NCI-H226 (cell line): ENCODE measurements around the gene ATP6V0B.

Source experiments
- DNase-seq: peaks from one replicate; pipeline ENCODE4 v3.0.0-alpha.2; 2015

Gene ATP6V0B

DNA sequence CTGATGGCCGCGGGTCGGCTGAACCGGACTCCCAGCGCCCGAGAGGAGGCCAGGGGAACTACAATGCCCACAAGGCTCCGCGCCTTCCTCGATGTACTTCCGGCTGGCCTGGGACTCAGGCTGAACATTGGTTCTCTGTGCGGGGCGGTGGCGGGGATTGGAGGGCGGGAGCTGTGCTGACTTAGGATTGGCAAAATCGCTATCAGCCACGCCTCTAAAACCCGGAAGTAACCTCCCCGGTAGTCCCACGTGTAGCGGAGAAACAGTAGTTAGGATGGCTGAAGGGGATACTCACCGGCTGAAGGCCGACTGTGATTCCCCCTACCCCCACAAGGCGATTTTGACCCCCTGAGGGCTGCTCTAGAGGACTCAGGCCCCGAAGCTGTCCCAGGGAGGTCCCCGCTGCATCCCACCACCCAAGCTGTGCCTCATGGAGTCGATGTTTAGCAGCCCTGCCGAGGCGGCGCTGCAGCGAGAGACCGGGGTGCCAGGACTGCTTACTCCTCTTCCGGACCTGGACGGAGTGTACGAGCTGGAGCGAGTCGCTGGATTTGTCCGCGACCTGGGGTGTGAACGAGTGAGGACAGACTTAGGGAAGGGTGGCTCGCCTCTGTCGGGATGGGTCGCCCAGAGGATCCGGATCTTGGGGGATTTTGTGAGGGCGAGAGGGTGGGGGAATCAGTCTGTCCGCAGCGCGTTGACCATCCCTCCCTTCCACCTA lies 4.9 kb upstream of the ATP6V0B start, which contains the start of gene DPH2:
Gene DPH2 (plus strand): TSS at position 265 of the 721 bp plus-strand sequence. CDS start 166 bp downstream, at position 431.
- peak; percentile 97 for DNase-seq

DNA sequence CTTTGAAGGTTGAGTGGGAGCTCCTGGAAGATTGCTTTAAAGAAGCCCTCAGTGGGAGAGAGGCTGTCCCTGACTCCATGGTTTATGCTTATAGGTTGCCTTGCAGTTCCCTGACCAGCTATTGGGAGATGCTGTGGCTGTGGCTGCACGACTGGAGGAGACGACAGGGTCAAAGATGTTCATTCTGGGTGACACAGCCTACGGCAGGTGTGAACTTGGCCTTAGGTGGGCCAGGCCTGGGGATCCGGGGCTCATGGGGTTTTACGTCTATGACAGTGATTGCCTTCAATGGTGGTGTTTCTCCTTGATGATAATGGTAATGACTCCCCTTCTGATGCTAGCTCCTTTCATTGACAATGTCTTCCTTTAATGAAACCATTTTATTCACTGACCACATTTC lies 4.3 kb upstream of the ATP6V0B start:
- no peak for DNase-seq

DNA sequence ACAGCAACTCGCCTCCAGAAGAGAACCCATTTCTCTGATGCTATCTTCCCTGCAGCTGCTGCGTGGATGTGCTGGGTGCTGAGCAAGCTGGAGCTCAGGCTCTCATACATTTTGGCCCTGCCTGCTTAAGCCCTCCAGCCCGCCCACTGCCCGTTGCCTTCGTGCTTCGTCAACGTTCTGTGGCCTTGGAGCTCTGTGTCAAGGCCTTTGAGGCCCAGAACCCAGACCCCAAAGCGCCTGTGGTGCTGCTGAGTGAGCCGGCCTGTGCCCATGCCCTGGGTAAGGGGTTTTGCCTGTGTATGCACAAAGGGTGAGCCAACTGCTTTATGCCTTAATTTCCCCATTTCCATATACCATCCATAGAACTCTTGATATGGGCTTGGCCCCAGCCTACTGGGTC lies 3.8 kb upstream of the ATP6V0B start:
- DNase-seq = no peak

DNA sequence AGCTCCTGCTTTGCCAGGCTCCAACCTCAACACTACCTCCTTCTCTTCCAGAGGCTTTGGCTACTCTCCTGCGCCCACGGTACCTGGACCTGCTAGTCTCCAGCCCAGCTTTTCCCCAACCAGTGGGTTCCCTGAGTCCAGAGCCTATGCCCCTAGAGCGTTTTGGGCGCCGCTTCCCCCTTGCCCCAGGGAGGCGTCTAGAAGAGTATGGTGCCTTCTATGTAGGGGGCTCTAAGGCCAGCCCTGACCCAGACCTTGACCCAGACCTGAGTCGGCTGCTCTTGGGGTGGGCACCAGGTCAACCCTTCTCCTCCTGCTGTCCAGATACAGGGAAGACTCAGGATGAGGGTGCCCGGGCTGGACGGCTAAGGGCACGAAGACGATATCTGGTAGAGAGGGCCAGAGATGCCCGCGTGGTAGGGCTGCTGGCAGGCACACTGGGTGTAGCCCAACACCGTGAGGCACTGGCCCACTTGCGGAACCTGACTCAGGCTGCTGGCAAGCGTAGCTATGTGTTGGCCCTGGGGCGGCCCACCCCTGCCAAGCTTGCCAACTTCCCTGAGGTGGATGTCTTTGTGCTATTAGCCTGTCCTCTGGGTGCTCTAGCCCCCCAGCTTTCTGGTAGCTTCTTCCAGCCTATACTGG lies 3.3 kb upstream of the ATP6V0B start:
- no peak for DNase-seq

GRCh38 chr1:43973981-43974442 lies 748 bp upstream of the ATP6V0B start:
- peak; percentile 18 for DNase-seq

DNA sequence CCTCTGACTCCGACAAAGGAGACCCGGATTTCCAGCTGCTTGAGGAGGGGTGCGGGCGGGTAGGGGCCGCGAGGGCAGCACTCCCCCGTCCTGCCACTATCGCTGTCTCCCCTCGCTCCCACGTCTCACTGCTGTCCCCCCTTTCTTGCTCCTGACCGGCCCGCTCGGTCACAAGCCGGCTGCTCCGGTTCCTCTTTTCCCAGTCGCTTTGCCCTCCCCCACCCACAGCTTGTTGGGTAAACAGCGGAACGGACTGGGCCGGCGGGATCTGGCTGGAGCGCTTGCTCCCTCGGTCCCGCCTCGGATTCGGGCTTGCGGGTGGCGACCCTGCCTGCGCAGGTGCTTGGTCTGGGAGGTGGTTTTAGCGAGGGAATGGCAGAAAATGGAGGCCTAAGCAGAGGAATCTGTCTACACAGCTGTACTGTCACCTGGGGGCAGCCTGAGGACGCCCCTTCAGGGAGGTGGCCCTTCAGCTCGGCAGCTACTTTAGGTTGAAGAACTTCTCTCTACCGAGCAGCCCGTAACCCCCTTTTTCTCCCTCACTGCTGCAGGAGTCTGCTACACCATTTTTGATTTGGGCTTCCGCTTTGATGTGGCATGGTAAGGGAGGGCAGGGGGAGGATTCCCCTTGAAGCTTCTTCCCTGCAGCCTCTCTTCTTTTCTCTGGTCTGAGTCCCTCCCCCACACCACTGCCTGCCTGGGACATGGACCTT lies 645 bp downstream of the ATP6V0B start:
- DNase-seq = no peak

DNA sequence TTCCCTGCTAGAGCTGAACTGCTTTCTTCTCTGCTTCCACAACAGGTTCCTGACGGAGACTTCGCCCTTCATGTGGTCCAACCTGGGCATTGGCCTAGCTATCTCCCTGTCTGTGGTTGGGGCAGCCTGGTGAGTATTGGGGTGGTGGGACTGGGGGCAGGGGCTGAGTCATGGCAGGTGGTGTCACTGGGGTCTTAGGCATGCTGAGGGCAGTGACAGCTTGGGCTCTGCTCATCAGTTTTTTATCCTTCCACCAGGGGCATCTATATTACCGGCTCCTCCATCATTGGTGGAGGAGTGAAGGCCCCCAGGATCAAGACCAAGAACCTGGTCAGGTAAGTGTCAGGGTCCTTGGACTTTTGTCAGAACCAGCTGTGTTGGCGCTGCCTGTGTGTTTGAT lies 1.3 kb downstream of the ATP6V0B start:
- DNase-seq = no peak

DNA sequence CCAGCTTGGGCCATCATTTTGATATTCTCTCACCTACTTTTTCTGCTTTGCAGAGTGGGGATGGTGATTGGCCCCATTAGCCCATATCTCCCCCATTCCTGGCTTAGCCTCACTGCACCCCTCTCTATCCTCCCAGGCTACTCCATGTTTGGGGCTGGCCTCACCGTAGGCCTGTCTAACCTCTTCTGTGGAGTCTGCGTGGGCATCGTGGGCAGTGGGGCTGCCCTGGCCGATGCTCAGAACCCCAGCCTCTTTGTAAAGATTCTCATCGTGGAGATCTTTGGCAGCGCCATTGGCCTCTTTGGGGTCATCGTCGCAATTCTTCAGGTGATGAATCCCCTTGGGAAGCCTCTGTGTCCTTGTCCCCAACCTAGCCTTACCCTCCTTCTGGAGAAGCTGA lies 2.1 kb downstream of the ATP6V0B start:
- DNase-seq = no peak

DNA sequence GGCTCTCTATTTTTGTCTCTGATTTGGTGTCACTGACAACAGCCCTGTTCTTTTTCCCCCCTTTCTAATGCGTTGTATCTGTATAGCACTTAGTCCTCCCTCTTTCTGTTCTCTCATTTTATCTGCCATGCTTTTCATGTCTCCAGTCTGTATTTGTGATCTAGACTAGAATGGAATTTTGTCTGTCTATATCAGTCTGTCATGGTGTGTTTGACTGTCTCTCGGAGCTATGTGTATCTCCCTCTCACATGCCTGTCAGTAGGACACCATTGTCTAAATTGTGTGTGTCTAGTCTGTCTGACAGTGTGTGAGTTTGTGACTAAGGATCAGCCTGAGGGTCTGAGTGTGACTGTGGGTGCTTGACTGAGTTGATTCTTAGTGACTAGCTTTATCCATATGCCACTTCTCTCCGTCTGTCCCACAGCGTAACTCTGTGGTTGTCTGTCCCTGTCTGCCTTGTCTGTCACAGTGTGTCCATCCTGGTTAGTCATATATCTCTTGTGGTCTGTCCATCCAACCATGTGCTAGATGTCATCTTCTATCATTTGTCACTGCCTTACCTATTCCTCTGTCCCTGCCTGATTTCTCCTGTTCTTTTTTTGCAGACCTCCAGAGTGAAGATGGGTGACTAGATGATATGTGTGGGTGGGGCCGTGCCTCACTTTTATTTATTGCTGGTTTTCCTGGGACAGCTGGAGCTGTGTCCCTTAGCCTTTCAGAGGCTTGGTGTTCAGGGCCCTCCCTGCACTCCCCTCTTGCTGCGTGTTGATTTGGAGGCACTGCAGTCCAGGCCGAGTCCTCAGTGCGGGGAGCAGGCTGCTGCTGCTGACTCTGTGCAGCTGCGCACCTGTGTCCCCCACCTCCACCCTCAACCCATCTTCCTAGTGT lies 2.9 kb downstream of the ATP6V0B start:
- no peak for DNase-seq

GRCh38 chr1:43978264-43978550 lies 3.4 kb downstream of the ATP6V0B start:
- DNase-seq = no peak

DNA sequence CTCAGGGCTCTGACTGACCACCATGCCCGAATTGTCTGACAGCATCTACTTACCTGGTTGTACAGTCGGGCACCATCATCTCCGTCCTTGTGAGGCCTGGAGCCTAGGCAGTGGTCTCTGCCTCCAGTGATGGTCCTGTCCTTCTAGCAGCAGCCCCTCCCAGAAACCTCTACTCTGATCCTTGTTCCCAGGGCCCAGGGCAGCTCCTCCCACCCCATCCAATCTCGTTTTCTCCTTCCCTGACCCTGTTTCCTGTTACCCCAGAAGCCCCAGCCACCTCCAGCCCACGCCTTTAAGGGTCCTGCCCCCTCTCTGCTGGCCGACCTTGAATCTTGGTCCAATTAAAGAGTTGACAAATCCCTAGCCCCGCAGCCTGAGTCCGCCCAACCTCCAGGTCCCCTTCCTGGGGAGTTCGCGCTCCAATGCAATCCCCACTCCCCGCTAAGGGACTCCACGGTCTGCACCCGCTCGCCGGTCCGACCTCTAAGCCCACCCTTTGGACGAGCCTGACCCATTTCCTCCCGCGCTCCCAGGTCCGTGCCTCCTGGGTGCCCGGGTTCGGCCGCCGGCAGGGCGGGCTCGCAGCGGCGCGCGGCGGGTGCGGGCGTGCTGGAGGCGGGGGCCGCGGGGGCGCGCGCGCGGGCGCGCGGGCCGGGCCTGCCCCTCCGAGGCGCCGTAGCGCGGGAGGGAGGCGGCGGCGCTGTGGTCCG lies 3.9 kb downstream of the ATP6V0B start, which contains the start of gene B4GALT2:
Gene B4GALT2 (plus strand): TSS at position 660 of the 710 bp plus-strand sequence. CDS start 1,951 bp downstream, outside the sequence.
- peak; percentile 36 for DNase-seq

GRCh38 chr1:43979261-43979527 lies 4.4 kb downstream of the ATP6V0B start:
- DNase-seq = no peak

- DNase-seq = peak; percentile 64
These were observed 4.9 kb downstream of the ATP6V0B start for GRCh38 chr1:43979528-43980254.

- DNase-seq = peak; percentile 13
These were observed 5.7 kb downstream of the ATP6V0B start for GRCh38 chr1:43980255-43981134.

DNA sequence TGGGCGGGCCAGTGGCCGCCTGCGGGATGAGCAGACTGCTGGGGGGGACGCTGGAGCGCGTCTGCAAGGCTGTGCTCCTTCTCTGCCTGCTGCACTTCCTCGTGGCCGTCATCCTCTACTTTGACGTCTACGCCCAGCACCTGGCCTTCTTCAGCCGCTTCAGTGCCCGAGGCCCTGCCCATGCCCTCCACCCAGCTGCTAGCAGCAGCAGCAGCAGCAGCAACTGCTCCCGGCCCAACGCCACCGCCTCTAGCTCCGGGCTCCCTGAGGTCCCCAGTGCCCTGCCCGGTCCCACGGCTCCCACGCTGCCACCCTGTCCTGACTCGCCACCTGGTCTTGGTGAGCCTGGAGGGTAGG lies 6.4 kb downstream of the ATP6V0B start:
- DNase-seq = no peak

- no peak for DNase-seq
These were observed 6.9 kb downstream of the ATP6V0B start for GRCh38 chr1:43981636-43982035.

GRCh38 chr1:43982241-43982640 lies 7.5 kb downstream of the ATP6V0B start:
- no peak for DNase-seq

GRCh38 chr1:43982808-43983207 lies 8.0 kb downstream of the ATP6V0B start:
- DNase-seq = no peak

DNA sequence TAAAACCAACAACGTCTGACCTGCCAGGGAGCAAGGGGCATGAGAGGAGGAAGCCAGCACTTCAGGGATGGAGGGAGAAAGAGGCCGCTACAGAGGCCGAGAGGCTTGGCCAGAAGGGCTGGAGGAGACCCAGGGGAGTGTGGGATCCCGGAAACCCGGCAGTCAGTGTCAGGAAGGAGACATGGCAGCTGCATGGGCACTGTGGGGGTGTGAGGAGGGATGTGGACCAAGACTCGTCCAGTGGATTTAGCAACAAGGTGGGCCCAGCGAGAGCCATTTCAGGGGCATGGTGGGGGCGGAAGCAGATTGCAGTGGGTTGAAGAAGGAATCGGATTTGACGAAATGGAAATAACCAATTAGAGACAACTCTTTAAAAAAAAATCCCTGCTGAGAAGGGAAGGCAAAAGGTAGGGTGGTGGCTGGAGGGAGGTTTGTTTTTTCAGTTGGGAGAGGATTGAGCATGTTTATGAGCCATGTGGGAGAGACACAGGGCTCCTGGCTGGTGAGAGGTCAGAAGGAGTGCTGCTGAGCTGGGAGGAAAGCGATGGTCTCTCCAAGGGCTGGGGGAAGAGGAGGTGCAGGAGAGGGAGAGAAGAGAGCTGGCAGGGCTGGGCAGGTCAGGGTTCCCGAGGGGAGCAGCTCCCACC lies 8.6 kb downstream of the ATP6V0B start:
- no peak for DNase-seq

DNA sequence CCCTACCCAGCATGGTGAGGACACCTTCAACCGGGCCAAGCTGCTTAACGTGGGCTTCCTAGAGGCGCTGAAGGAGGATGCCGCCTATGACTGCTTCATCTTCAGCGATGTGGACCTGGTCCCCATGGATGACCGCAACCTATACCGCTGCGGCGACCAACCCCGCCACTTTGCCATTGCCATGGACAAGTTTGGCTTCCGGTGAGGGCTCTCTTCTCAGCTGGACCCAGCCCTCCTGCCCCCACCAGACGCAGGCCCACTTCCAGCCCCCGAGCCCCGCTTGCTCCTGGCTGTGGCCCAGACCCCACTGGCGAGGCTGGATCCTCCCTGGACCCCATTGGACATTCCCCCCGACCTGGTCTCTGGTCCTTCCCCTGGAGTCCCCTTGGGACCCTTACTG lies 10.1 kb downstream of the ATP6V0B start:
- DNase-seq = no peak
